Gastroesophageal sphincter (tissue), 4 donors: ENCODE results near the gene SPACA5. TPM values are rescaled to one million over a fixed set of nuclear protein-coding genes. Genes with fewer than 3 reads are reported as not detected.

Source experiments
- ATAC-seq: fragments of 150-250 bp; one replicate; pipeline ENCODE4 v1.9.1; 2016; ENCODE audit warnings: mild to moderate bottlenecking, moderate library complexity
- H3K27ac ChIP-seq, 4 donors: fragments of 200-600 bp; sonication (generic) in 3 of 4; 1 replicate in 3 of 4; 2 replicates in 1 of 4; pipeline ENCODE4 v1.5.1; 2016 to 2019
- H3K27me3 ChIP-seq: fragments of 200-600 bp; sonication (generic); one replicate; pipeline ENCODE4 v1.5.1; 2019
- H3K36me3 ChIP-seq, 2 donors: fragments of 200-600 bp; sonication (generic); one replicate each; pipeline ENCODE4 v1.5.1; 2019; ENCODE audit warnings: control low read depth in 1 of 2
- H3K4me1 ChIP-seq, 3 donors: fragments of 200-600 bp; sonication (generic); 1 replicate in 2 of 3; 2 replicates in 1 of 3; pipeline ENCODE4 v1.5.1; 2016 to 2019; ENCODE audit warnings: control low read depth in 2 of 3
- H3K4me3 ChIP-seq, 2 donors: fragments of 200-600 bp; sonication (generic); one replicate each; pipeline ENCODE4 v1.5.1; 2019; ENCODE audit warnings: mild to moderate bottlenecking in 1 of 2, moderate library complexity in 1 of 2
- H3K9me3 ChIP-seq, 3 donors: fragments of 200-600 bp; sonication (generic); one replicate each; pipeline ENCODE4 v1.5.1; 2017 to 2019; ENCODE audit warnings: control low read depth in 2 of 3
- EP300 ChIP-seq: sonication (generic); formaldehyde crosslinking; IDR thresholded peaks from one replicate; pipeline ENCODE4 v1.6.1; 2017; ENCODE audit warnings: antibody characterized with exemption, mild to moderate bottlenecking
- POLR2A ChIP-seq, 2 donors: fragments of 450-650 bp; IDR thresholded peaks; one replicate each; pipeline ENCODE4 v1.6.1; 2017; ENCODE audit warnings: antibody characterized with exemption in 2 of 2, mild to moderate bottlenecking in 2 of 2, moderate library complexity in 1 of 2
- POLR2AphosphoS5 ChIP-seq: sonication (generic); formaldehyde crosslinking; IDR thresholded peaks from one replicate; pipeline ENCODE4 v1.6.1; 2017; ENCODE audit warnings: antibody characterized with exemption
- WGBS, 2 donors: methylation state at CpG; one replicate each; pipeline ENCODE4 v1.1.5; 2018; ENCODE audit warnings: low coverage in 1 of 2; 5-methylcytosine and 5-hydroxymethylcytosine counted together
- total RNA-seq, 4 donors: library from RNA; depleted of rRNA; stranded (reverse); fragments of >200 nt; gene quantifications; one replicate each; pipeline ENCODE4 v1.1.0, GENCODE V29; 2016
- TF ChIP-seq, protein P1 (sequence below), 4 experiments: fragments of 200-600 bp in 2 of 4; fragments of 450-650 bp in 2 of 4; sonication (generic) in 1 of 4; IDR thresholded peaks; one replicate each; pipeline ENCODE4 v1.5.1; 2017 to 2019; ENCODE audit warnings: antibody characterized with exemption in 4 of 4, mild to moderate bottlenecking in 2 of 4, moderate library complexity in 2 of 4

SPACA5 gene
- total RNA-seq, 4 donors from 2014 or later: not detected

DNA sequence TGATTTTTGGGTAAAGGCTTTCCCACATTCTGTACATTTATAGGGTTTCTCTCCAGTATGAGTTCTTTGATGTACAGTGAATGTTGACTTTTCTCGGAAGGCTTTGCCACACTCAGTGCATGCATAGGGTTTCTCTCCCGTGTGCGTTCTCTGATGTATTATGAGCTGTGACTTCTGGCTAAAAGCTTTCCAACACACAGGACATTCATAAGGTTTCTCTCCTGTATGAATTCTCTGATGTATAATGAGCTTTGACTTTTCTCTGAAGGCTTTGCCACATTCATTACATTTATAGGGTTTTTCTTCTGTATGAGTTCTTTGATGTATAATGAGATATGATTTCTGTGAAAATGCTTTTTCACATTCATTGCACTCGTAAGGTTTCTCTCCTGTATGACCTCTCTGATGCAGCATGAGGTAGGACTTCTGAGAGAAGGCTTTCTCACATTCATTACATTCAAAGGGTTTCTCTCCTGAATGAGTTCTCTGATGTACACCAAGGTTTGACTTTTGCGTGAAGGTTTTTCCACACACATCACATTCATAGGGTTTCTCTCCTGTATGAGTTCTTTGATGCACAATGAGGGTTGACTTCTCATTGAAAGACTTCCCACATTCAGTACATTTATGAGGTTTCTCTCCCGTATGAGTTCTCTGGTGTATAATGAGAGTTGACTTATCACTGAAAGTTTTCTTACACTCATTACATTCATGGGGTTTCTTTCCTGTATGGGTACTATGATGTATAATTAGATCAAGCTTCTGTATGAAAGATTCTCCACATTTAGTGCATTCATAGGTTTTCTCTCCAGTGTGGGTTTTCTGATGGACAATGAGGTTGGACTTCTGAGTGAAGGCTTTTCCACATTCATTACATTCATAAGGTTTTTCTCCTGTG lies 30.3 kb upstream of the SPACA5 start:
- Histone ChIP-seq H3K4me1 (no peaks in the 10 kb centered on the region), H3K9me3 (peaks cover 0 to 24% (median 4%) of the 10 kb centered on the region in 3 donors), H3K36me3 (peaks cover 0 to 50% of the 10 kb centered on the region in 2 donors), H3K4me3 (no peak overlapping the region), H3K27me3 (no peaks in the 10 kb centered on the region), H3K27ac (no peak overlapping the region)
- TF ChIP-seq POLR2AphosphoS5 (no peak), EP300 (no peak), POLR2A (IDR thresholded peaks at IDR 0.05) (no peak)
- TF ChIP-seq, protein P1, sequence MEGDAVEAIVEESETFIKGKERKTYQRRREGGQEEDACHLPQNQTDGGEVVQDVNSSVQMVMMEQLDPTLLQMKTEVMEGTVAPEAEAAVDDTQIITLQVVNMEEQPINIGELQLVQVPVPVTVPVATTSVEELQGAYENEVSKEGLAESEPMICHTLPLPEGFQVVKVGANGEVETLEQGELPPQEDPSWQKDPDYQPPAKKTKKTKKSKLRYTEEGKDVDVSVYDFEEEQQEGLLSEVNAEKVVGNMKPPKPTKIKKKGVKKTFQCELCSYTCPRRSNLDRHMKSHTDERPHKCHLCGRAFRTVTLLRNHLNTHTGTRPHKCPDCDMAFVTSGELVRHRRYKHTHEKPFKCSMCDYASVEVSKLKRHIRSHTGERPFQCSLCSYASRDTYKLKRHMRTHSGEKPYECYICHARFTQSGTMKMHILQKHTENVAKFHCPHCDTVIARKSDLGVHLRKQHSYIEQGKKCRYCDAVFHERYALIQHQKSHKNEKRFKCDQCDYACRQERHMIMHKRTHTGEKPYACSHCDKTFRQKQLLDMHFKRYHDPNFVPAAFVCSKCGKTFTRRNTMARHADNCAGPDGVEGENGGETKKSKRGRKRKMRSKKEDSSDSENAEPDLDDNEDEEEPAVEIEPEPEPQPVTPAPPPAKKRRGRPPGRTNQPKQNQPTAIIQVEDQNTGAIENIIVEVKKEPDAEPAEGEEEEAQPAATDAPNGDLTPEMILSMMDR (IDR thresholded peaks at IDR 0.05): no peak
- WGBS, 2 donors: 89 to 94% methylated on average over 3 to 5 of the region's 6 CpGs
- no peak for ATAC-seq

DNA sequence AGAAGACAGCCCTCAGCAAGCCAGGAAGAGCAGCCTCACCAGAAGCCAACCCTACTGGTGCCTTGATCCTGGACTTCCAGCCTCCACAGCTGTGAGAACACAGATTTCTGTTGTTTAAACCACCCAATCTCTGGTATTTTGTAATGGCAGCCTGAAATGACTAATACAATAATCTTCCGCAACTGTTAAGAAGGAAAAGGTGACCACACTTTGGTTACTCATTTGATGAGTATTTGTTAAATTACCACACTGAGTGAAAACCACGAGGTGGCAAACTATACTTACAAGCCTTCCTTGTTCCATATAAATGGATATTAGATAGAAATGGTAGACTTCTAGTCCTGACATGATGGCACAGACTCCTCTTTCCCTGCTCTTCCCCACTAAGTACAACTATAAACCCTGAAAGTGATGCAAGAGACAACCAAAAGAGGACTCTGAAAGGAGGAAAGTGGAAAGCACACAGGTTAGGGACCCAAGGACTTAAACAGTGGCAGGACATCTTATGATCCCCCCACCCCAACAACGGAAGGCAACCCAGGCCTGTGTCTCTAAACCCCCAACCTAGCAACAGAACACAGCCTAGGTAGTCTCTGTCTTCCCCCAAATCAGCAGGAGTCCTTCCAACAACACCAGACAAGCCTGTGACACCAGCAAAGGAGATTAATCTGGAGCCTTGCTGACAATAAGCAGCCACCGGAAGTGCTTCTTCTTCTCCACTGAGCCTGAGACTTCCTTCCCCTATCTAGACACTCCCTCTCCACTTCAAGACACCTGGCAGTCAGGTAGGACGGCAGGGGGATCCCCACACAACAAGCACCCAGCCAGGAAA lies 15.3 kb upstream of the SPACA5 start:
- TF ChIP-seq, protein P1 (IDR thresholded peaks at IDR 0.05): no peak
- TF ChIP-seq POLR2A (IDR thresholded peaks at IDR 0.05) (no peak), EP300 (no peak), POLR2AphosphoS5 (no peak)
- no peaks in the 10 kb centered on the region for H3K4me1 ChIP-seq
- no peak for ATAC-seq
- H3K27me3 ChIP-seq: no peaks in the 10 kb centered on the region
- no peaks in the 10 kb centered on the region for H3K9me3 ChIP-seq
- no peak overlapping the region for H3K4me3 ChIP-seq
- 71 to 94% methylated on average over 2 of the region's 5 CpGs for WGBS, 2 donors
- H3K36me3 ChIP-seq: peaks cover 0 to 18% of the 10 kb centered on the region in 2 donors
- H3K27ac ChIP-seq: no peak overlapping the region

DNA sequence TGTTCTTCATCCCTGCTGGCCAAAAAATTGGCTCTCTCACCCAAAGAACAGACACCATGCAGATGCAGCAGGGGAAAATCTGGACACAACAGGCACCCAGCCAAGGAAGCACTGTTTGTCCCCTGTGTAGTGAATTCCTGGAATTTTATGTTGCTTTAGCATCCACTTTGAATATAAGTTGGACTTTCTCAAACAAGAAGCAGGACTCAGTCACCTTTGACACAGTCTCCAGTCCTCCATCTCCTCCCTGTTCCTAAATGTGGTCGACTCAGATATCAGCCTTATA lies 14.8 kb upstream of the SPACA5 start:
- Histone ChIP-seq H3K9me3 (no peaks in the 10 kb centered on the region), H3K36me3 (peaks cover 0 to 21% of the 10 kb centered on the region in 2 donors), H3K27me3 (no peaks in the 10 kb centered on the region), H3K4me3 (no peak overlapping the region), H3K27ac (no peak overlapping the region), H3K4me1 (no peaks in the 10 kb centered on the region)
- TF ChIP-seq, protein P1 (IDR thresholded peaks at IDR 0.05): no peak
- TF ChIP-seq POLR2AphosphoS5 (no peak), EP300 (no peak), POLR2A (IDR thresholded peaks at IDR 0.05) (no peak)
- no peak for ATAC-seq
- 75 to 100% methylated on average over 1 of the region's 1 CpG for WGBS, 2 donors

DNA sequence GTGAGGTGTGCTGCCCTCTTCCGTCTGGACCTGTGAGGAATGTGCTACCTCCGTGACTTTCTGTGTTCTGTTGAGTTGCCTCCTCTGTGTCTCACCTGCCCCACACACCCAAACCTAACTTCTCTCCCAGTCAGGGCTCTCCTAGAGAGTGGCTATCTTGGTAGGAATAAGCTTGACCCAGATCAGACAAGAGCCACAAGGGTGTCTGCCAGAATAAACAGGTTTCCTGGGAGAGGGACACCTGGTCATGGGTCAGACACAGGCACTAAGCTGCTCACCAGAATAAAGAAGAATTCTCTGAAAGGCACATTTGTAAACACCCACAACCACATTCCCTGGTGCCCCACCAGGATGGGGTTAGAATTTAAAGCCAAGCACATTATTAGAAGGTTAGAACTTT lies 14.1 kb upstream of the SPACA5 start:
- Histone ChIP-seq H3K4me3 (no peak overlapping the region), H3K27me3 (no peaks in the 10 kb centered on the region), H3K27ac (no peak overlapping the region), H3K4me1 (no peaks in the 10 kb centered on the region), H3K9me3 (no peaks in the 10 kb centered on the region), H3K36me3 (peaks cover 0 to 15% of the 10 kb centered on the region in 2 donors)
- TF ChIP-seq POLR2A (IDR thresholded peaks at IDR 0.05) (no peak), POLR2AphosphoS5 (no peak), EP300 (no peak)
- TF ChIP-seq, protein P1 (IDR thresholded peaks at IDR 0.05): no peak
- ATAC-seq: no peak
- WGBS, 2 donors: no CpG with 5 or more reads among the region's 2 CpGs
